Kidney epithelial cell (primary cell): ENCODE results near the gene NFE2. TPM values are rescaled to one million over a fixed set of nuclear protein-coding genes. Genes with fewer than 3 reads are reported as not detected.

Source experiments
- DNase-seq: peaks from one replicate; pipeline ENCODE4 v3.0.0-alpha.2; 2010; ENCODE audit warnings: low read depth
- H3K27me3 ChIP-seq: 2 replicates; pipeline ENCODE4 v1.6.0; 2011; ENCODE audit warnings: low read length; ENCODE audit not compliant: control insufficient read depth, insufficient read depth
- H3K36me3 ChIP-seq: 2 replicates; pipeline ENCODE4 v1.5.1; 2011; ENCODE audit warnings: low read length; ENCODE audit not compliant: control insufficient read depth, insufficient read depth
- H3K4me3 ChIP-seq: 2 replicates; pipeline ENCODE4 v1.5.1; 2011; ENCODE audit warnings: low read depth, mild to moderate bottlenecking, control low read depth, low read length
- total RNA-seq: library from RNA; depleted of rRNA; stranded (reverse); fragments of >200 nt; gene quantifications from 2 replicates; pipeline ENCODE4 v1.2.3, GENCODE V29; 2015
- TF ChIP-seq, protein P1 (sequence below): IDR thresholded peaks from 2 replicates; pipeline ENCODE4 v1.5.1; 2011; ENCODE audit warnings: mild to moderate bottlenecking, moderate library complexity, low read length, control low read depth, inconsistent platforms; ENCODE audit not compliant: insufficient read depth, poor library complexity, severe bottlenecking

Gene NFE2
- total RNA-seq, 1 donor from 2014 or later, result 0.17 TPM

DNA sequence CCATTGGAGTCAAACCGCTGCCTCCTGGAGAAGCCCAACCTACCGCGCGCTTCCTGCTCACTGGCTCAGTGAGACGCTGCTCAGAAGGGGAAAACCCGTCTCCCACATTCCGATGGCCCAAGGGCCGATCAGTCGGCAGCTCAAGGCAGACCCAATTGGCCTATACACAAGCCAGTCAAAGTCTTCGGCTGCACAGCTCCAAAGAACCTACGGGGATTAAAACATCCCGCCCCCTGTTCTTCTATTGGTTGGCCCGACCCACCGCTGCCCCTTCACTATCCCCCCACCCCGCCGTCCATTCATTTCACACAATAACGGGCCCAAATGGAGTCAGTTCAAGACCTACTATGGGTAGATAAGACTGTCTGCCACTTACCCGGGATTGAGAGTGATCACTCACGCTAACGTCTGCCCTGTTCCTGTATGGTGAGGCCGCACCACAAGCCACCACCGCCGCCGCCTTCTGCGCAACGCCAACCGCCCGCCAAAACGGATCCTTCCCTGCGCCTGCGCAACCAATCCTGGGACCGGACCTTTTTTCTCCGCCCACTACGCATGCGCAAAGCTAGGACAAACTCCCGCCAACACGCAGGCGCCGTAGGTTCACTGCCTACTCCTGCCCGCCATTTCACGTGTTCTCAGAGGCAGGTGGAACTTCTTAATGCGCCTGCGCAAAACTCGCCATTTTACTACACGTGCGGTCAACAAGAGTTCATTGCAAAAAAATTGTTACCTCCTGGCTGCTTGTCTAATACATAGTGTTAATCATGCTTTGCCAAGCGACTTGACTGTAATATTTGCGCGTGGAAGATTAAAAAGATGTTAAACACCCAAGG is 21.0 kb downstream of the NFE2 start, which contains the start of gene CBX5:
Gene CBX5 (minus strand): TSS at position 491 of the 836 bp plus-strand sequence. CDS start 22,472 bp downstream, outside the sequence.
- DNase-seq, result peak; percentile 100
- TF ChIP-seq, protein P1, sequence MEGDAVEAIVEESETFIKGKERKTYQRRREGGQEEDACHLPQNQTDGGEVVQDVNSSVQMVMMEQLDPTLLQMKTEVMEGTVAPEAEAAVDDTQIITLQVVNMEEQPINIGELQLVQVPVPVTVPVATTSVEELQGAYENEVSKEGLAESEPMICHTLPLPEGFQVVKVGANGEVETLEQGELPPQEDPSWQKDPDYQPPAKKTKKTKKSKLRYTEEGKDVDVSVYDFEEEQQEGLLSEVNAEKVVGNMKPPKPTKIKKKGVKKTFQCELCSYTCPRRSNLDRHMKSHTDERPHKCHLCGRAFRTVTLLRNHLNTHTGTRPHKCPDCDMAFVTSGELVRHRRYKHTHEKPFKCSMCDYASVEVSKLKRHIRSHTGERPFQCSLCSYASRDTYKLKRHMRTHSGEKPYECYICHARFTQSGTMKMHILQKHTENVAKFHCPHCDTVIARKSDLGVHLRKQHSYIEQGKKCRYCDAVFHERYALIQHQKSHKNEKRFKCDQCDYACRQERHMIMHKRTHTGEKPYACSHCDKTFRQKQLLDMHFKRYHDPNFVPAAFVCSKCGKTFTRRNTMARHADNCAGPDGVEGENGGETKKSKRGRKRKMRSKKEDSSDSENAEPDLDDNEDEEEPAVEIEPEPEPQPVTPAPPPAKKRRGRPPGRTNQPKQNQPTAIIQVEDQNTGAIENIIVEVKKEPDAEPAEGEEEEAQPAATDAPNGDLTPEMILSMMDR, result no peak
- Histone ChIP-seq H3K36me3 (peaks cover 3% of the 10 kb centered on the region), H3K27me3 (no peaks in the 10 kb centered on the region), H3K4me3 (peak within 1 kb of the TSS; percentile 99)

DNA sequence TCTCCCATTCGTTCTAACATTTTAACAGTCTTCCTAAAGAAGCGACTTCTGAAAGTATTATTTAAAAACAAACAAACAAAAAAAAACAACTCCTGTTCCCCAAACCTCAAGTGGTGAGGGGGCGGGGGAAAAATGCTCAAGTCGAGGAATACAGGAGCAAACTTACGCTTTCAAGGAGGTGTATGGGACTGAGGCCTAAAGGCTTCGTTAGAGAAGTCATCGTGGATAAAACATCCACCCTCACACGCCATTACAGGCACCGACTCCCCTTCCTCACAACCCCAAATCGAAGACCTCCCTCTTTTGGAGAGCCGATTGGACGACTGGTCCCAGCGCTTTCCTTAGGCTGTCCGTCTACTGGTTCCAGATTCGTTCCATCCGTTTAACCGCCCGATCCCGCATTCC is 21.6 kb downstream of the NFE2 start:
- Histone ChIP-seq H3K36me3 (peaks cover 3% of the 10 kb centered on the region), H3K4me3 (peak overlapping the region; percentile 63), H3K27me3 (no peaks in the 10 kb centered on the region)
- TF ChIP-seq, protein P1, result no peak
- no peak for DNase-seq

DNA sequence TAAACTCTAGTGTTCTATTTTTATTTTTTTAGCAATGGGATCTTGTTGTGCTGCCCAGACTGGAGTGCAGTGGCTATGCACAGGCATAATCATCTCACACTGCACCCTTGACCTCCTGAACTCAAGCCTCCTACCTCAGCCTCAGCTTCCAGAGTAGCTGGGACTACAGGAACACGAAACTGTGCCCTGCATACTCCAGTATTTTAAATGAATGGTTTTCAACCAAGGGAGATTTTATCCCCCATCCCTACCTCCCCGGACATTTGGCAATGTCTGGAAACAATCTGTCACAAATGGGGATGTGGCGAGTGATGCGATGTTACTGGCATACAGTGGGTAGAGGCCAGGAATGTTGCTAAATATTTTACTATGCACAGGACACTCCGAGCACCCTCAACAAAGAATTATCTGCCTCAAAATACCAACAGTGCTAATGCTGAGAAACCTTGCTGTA is 23.0 kb downstream of the NFE2 start:
- TF ChIP-seq, protein P1, result no peak
- DNase-seq, result no peak
- H3K27me3 ChIP-seq, result no peaks in the 10 kb centered on the region

DNA sequence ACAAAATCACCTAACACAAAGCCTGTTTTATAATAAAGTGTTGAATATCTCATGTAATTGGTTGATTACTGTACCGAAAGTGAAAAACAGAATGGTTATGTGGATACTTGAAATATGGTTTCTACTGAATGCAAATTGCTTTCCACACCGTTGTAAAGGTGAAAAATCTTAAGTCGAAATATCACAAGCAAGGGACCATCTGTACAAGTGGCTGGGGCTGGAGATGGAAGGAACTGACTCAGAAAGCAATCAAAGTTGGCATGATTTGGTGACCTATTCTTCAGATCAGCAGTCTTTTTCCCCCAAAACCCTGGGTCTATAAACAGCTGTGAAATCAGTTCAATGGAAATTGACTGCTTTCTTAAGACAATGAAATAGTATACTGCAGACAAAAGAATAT is 24.4 kb downstream of the NFE2 start:
- Histone ChIP-seq H3K27me3 (no peaks in the 10 kb centered on the region), H3K36me3 (no peaks in the 10 kb centered on the region), H3K4me3 (no peak overlapping the region)
- TF ChIP-seq, protein P1, result no peak
- no peak for DNase-seq

More for the DNA sequence above, 23.0 kb downstream of the NFE2 start:
- Histone ChIP-seq H3K4me3 (peak overlapping the region; percentile 63), H3K36me3 (no peaks in the 10 kb centered on the region)

DNA sequence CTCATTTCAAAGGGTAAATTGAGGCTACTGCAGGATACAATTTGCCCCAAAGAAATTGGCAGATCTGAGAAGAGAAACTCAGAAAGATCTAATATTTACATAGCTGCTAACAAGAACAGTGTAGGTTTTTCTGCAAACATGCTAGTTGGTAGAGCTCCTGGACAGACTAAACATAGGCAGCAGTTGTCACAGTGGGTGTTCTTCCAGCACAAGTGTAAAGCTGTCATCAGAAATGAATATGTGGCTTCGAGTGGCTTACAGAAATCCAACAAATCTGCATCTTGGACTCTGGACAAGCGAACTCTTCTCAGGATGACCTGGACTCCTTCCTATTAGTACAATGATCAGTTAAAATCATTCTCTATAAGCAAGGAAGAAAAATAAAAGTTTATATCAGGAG is 26.8 kb downstream of the NFE2 start:
- H3K4me3 ChIP-seq, result no peak overlapping the region
- no peaks in the 10 kb centered on the region for H3K27me3 ChIP-seq
- TF ChIP-seq, protein P1, result no peak
- H3K36me3 ChIP-seq, result no peaks in the 10 kb centered on the region
- no peak for DNase-seq
